IPS-NIHi11 (cell line): ENCODE data around the gene PDCD1.
"Not testable (repeated sequence)": the region's sequence is repeated elsewhere in the genome, so short reads cannot be mapped to it uniquely, and the experiment has no call there.

ENCODE experiments used
- DNase-seq: peaks from one replicate; pipeline ENCODE4 v3.0.0; 2012; ENCODE audit warnings: mixed read lengths, low spot score

Gene PDCD1

DNA sequence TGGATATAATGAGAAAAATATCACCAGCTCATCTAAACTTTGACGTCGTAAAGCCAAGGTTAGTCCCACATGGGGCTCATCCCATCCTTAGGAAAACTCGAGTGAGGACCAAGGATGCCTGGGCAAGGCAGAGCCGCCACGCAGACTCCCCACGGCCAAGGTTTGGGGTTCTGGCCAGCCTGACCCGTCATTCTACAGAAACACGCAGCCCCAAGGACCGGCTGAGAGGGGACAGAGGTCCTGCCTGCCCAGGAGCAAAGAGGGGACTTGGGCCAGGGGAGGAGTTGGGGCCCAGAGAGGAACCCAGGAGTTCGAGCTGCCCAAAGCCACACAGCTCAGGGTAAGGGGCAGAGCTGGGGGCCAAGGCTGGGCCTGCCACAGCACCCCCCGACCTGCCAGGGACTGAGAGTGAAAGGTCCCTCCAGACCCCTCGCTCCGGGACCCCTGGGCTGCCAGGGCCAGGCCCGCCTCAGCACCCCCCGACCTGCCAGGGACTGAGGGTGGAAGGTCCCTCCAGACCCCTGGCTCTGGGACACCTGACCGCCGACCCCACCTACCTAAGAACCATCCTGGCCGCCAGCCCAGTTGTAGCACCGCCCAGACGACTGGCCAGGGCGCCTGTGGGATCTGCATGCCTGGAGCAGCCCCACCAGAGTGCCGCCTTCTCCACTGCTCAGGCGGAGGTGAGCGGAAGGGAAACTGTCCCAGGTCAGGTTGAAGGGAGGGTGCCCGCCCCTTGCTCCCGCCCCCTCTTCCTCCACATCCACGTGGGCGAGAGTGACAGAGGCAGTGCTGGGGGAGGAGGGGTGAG, at the start of gene PDCD1:
Gene PDCD1 (minus strand): TSS at position 689 of the 811 bp plus-strand sequence. CDS start 56 bp downstream, at position 633.
- DNase-seq: peak; percentile 80

- not testable (repeated sequence) for DNase-seq
Observed at GRCh38 chr2:241907831-241908230, 49.1 kb upstream of the PDCD1 start.

DNA sequence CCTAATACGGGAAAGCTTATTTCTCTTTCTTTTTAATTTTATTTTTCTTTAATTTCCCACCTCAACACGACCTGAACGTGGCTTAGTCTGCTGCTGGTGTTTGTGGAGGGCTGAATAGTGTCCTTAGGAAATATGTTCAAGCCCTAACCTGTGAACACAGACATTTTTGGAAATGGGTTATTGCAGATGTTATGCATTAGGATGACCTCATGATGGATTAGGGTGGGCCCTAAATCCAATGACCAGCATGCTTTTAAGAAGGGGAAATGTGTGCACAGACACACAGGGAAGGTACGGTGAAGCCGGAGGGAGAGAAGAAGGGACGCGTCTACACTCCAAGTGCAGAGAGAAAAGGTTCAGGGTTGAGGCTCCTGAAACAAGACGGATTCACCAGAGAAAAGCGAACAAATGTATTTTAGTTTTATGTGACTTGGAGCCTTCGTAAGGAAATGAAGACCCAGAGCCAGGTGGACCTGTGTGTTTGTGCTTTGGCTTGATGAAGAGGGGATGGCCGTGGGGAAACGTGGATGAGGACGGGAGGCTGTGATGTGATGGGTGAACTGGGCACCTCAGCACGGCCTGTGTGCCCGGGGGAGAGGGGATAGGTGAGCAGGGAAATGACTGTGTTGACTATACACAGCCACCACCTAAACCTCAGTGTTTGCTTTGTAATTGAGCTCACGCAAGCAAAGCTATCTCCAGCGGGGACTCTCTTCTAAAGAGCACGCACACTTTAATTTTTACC, 48.3 kb upstream of the PDCD1 start:
- DNase-seq: no peak

GRCh38 chr2:241906378-241906770, 47.7 kb upstream of the PDCD1 start:
- DNase-seq: not testable (repeated sequence)

- DNase-seq: no peak
Observed at GRCh38 chr2:241905716-241906377, 47.2 kb upstream of the PDCD1 start.

GRCh38 chr2:241904791-241905710, 46.4 kb upstream of the PDCD1 start:
- no peak for DNase-seq

GRCh38 chr2:241904011-241904718, 45.5 kb upstream of the PDCD1 start:
- DNase-seq: no peak

DNA sequence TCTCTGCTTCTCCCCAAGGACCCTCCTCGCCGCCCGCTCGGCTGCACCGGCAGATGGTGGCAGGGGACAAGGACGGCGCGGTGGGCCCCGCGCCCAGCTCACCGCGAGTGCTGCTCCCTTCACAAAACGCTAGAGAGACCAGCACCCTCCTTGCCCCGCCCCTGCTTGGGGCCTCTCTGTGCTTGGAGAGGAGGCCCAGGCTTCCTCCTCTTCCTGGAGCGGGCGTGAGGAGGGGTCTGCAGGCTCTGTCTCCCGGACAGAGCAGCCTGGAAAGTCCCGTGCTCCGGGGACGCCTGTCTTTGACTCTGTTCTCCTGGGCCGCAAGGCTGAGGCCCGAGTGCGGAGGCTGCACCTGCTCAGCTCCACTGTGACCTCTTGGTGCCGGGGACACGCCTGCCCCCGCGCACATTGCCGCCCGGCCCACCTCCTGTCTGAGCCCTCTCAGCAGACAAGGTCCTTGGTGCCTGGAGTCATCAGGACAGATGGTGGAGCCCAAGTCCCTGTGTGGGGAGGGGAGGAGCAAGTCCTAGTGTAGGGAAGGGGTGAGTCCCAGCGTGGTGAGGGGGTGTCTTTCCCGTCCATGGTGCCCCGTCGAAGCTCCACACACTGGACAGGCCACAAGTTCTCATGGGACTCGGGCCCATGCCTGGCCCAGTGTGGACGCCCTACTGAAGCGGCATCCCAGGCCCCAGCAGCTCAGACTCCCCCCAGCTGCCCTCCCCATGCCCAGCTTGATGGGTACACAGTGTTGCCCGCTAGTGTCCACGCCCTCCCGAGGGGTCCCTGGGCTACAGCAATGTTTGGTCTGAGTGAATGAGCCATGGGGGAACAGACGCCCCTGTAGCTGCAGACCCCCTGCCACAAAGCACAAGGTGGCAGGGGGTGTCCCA, 44.7 kb upstream of the PDCD1 start:
- DNase-seq: no peak

DNA sequence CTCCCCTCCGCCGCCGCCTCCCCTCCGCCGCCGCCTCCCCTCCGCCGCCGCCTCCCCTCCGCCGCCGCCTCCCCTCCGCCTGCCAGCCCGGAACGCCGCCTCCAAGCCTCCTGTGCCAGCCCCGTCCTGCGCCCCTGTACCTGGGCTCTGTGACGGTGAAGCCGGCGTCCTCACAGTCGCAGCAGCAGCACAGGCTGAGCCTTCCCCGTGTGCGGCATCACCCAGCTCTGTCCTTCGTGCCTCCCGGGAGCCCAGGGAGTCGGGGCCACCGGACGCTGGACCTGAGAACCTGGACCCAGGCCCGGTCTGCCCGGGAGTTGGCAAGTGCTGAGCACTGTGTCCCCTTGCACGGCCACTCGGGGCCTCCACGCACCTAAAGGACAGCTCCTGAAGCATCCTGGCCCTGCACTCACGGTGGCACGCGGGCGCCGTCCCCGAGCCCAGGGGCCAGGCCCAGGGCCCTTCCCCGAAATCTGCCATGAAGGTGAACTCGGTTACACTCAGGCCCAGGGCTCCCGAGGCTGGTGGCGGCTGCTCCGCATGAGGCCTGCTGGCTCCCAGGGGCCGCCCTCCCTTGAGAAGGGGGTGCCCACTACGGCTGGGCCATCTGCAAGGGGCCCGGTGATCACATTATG, 43.8 kb upstream of the PDCD1 start:
- DNase-seq: peak; percentile 70

- DNase-seq: peak; percentile 74
Observed at GRCh38 chr2:241901500-241902351, 43.0 kb upstream of the PDCD1 start.

GRCh38 chr2:241901018-241901380, 42.3 kb upstream of the PDCD1 start:
- no peak for DNase-seq

DNA sequence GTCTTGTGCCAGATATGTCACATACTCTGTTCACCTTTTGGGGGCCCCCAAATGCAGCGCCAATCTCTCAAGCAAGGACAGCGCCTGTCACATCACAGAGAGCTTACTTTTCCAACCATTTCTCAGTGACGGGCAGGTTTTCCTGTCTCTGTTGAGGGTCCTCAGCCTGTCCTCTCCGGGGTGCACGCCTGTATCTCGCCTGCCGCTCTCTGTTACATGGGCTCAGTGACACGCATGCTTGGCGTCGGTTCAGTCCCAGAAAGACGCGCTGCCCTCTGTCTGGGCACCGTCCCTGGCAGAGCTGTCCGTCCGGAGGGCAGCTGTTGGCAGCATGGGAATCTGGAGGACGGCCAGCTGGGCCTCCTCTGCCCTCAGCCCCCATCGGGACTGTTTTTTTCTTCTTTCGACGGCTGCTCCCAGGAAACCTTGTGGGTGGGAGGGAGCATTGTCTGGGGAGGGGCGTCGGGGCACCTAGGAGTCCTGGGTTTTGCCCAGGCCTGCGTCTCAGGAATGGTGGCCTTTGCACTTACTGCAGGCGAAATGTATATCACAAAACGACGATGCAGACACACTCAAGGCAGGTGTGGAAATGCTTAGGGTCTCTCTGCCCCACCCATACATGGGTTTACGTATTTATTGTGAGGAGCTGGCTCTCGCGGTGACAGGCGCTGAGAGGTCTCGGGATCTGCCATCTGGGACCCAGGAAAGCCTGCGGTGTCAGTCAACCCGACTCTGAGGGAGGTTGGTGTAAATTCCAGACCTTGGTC, 41.7 kb upstream of the PDCD1 start:
- DNase-seq: no peak

GRCh38 chr2:241898463-241899270, 40.0 kb upstream of the PDCD1 start:
- DNase-seq: peak; percentile 5

- DNase-seq: no peak
Observed at GRCh38 chr2:241897231-241897916, 38.7 kb upstream of the PDCD1 start.

- peak; percentile 1 for DNase-seq
Observed at GRCh38 chr2:241896746-241897201, 38.1 kb upstream of the PDCD1 start.
